Osteoblast (primary cell): ENCODE results near the gene PAM. TPM values are rescaled to one million over a fixed set of nuclear protein-coding genes. Genes with fewer than 3 reads are reported as not detected.

Experiments used
- DNase-seq: peaks from one replicate; pipeline ENCODE4 v3.0.0; 2011; ENCODE audit warnings: low spot score, mixed read lengths; ENCODE audit not compliant: insufficient read length; ENCODE audit errors: missing footprints
- H2AFZ ChIP-seq: 2 replicates; pipeline ENCODE4 v1.6.0; 2011; ENCODE audit warnings: mild to moderate bottlenecking, low read length
- H3K27ac ChIP-seq: 2 replicates; pipeline ENCODE4 v1.5.1; 2011; ENCODE audit warnings: mild to moderate bottlenecking, low read depth, low read length, moderate library complexity
- H3K27me3 ChIP-seq: 2 replicates; pipeline ENCODE4 v1.6.0; 2012; ENCODE audit warnings: mild to moderate bottlenecking, control low read depth, inconsistent platforms, low read length, moderate library complexity; ENCODE audit not compliant: insufficient read depth
- H3K36me3 ChIP-seq: 2 replicates; pipeline ENCODE4 v1.5.1; 2011; ENCODE audit warnings: mild to moderate bottlenecking, low read length, control low read depth, moderate library complexity; ENCODE audit not compliant: insufficient read depth
- H3K4me1 ChIP-seq: 2 replicates; pipeline ENCODE4 v1.5.1; 2011; ENCODE audit warnings: mild to moderate bottlenecking, low read length, control low read depth, moderate library complexity; ENCODE audit not compliant: insufficient read depth
- H3K4me2 ChIP-seq: 2 replicates; pipeline ENCODE4 v1.6.0; 2011; ENCODE audit warnings: mild to moderate bottlenecking, low read length; ENCODE audit not compliant: insufficient read depth
- H3K4me3 ChIP-seq: fragments of 200-600 bp; sonication (generic); 3 replicates; pipeline ENCODE4 v1.5.1; 2012; ENCODE audit warnings: mild to moderate bottlenecking, low read length, inconsistent platforms; ENCODE audit not compliant: insufficient read depth
- H3K79me2 ChIP-seq: 2 replicates; pipeline ENCODE4 v1.6.0; 2012; ENCODE audit warnings: mild to moderate bottlenecking, low read length, control low read depth, inconsistent platforms; ENCODE audit not compliant: insufficient read depth
- H3K9me3 ChIP-seq: 2 replicates; pipeline ENCODE4 v1.5.1; 2011; ENCODE audit warnings: low read depth, low read length, control low read depth
- H4K20me1 ChIP-seq: 2 replicates; pipeline ENCODE4 v1.6.0; 2012; ENCODE audit warnings: mild to moderate bottlenecking, low read length, control low read depth; ENCODE audit not compliant: insufficient read depth
- total RNA-seq: library from RNA; depleted of rRNA; stranded (reverse); fragments of >200 nt; gene quantifications from 2 replicates; pipeline ENCODE4 v1.2.3, GENCODE V29; 2012
- TF ChIP-seq, protein P1 (sequence below): IDR thresholded peaks from 2 replicates; pipeline ENCODE4 v1.5.1; 2011; ENCODE audit warnings: mild to moderate bottlenecking, low read depth, low read length, moderate library complexity; ENCODE audit errors: extremely low read depth

The PAM gene
- total RNA-seq, 1 donor, result 248 TPM

DNA sequence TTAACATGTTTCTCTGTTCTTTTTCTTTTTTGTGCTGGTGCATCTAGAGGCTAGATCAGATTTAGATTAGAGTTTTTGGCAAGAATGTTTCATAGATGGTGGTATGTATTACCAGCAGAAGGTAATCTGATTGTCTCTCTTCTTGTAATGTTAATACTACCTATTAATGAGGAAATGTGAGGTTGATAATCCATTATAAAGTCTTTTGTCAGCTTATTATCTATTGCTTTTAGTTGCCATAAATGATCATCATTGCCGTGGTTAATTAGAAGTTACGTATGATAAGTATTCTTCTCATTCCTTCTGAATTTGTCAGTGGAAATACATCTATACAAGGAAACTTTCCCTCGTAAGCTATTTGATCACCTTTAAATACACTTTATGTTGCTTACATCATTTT lies 135.0 kb downstream of the PAM start:
- no peaks in the 10 kb centered on the region for H3K4me1 ChIP-seq
- no peak overlapping the region for H3K27ac ChIP-seq
- no peaks in the 10 kb centered on the region for H3K9me3 ChIP-seq
- H2AFZ ChIP-seq, result no peak overlapping the region
- H3K4me3 ChIP-seq, result no peak overlapping the region
- TF ChIP-seq, protein P1, sequence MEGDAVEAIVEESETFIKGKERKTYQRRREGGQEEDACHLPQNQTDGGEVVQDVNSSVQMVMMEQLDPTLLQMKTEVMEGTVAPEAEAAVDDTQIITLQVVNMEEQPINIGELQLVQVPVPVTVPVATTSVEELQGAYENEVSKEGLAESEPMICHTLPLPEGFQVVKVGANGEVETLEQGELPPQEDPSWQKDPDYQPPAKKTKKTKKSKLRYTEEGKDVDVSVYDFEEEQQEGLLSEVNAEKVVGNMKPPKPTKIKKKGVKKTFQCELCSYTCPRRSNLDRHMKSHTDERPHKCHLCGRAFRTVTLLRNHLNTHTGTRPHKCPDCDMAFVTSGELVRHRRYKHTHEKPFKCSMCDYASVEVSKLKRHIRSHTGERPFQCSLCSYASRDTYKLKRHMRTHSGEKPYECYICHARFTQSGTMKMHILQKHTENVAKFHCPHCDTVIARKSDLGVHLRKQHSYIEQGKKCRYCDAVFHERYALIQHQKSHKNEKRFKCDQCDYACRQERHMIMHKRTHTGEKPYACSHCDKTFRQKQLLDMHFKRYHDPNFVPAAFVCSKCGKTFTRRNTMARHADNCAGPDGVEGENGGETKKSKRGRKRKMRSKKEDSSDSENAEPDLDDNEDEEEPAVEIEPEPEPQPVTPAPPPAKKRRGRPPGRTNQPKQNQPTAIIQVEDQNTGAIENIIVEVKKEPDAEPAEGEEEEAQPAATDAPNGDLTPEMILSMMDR, result no peak
- H3K4me2 ChIP-seq, result no peak overlapping the region
- no peak for DNase-seq
- no peaks in the 10 kb centered on the region for H3K36me3 ChIP-seq
- H3K79me2 ChIP-seq, result peaks cover 23% of the 10 kb centered on the region
- H3K27me3 ChIP-seq, result no peaks in the 10 kb centered on the region
- H4K20me1 ChIP-seq, result peaks cover 5% of the 10 kb centered on the region

DNA sequence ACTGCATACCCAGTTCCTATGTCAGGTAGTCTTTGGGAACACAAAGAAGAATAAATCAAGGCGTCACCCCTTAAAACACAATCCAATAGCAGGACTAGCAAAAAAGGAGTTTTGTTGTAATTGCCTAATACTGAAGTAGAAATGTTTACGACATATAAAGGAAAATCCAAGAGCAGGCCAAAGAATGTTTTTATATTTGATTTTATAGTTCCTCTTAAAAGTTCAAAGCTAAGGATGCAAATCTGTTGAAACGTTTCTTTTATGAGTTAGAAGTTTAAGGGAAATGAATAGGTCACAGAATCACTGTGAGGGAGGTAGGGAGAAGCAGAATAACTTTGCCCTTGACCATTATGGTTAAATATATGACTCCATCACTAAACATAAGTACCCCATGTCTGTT lies 136.1 kb downstream of the PAM start:
- no peaks in the 10 kb centered on the region for H3K9me3 ChIP-seq
- H3K4me1 ChIP-seq, result no peaks in the 10 kb centered on the region
- no peak overlapping the region for H3K4me3 ChIP-seq
- H3K27ac ChIP-seq, result no peak overlapping the region
- H3K4me2 ChIP-seq, result no peak overlapping the region
- TF ChIP-seq, protein P1, result no peak
- no peaks in the 10 kb centered on the region for H3K36me3 ChIP-seq
- no peak for DNase-seq
- no peak overlapping the region for H2AFZ ChIP-seq
- peaks cover 25% of the 10 kb centered on the region for H3K79me2 ChIP-seq
- H4K20me1 ChIP-seq, result peaks cover 5% of the 10 kb centered on the region
- no peaks in the 10 kb centered on the region for H3K27me3 ChIP-seq

DNA sequence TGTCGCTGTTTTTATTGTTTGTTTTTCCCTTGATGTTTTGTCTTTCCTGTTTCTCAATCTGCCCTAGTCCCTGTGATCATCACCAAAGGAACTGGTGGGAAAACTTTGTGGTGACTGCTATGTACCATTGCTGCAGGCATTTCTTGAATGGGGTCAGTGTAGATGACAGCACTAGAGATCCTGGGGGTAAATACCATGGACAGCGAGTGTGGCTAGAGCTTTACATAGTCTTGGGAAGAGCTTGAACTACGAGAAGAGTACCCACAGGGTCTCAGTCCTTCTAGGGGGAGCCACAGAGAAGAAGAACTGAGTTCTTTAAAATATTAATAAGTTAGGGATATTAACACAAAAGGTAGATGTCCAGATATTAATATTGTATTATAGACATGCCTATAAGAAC lies 138.8 kb downstream of the PAM start:
- DNase-seq, result no peak
- no peak overlapping the region for H3K4me3 ChIP-seq
- H4K20me1 ChIP-seq, result peaks cover 5% of the 10 kb centered on the region
- no peaks in the 10 kb centered on the region for H3K36me3 ChIP-seq
- peaks cover 17% of the 10 kb centered on the region for H3K79me2 ChIP-seq
- TF ChIP-seq, protein P1, result no peak
- no peaks in the 10 kb centered on the region for H3K4me1 ChIP-seq
- H3K4me2 ChIP-seq, result no peak overlapping the region
- H3K9me3 ChIP-seq, result no peaks in the 10 kb centered on the region
- H3K27ac ChIP-seq, result no peak overlapping the region
- H2AFZ ChIP-seq, result no peak overlapping the region
- no peaks in the 10 kb centered on the region for H3K27me3 ChIP-seq

DNA sequence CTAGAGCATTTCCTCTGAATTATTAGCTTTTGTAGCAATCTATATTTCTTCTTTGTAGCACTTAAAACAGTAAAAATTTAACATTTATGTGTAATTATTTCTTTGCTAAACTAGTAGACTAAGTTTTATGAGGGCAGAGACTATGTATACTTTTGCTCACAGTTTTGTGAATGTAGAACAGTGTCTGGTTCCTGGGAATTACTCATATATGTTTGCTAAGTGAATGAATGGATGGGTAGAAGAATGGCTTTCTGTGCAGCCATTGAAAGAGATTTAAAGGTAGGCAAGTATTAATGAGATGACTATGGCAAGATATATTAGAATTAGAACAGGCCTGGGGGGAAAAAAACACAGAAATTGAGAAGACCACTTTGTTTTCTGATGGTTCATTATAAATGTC lies 140.1 kb downstream of the PAM start:
- Histone ChIP-seq H3K27ac (no peak overlapping the region), H3K4me3 (no peak overlapping the region), H3K27me3 (no peaks in the 10 kb centered on the region), H4K20me1 (peaks cover 5% of the 10 kb centered on the region), H3K36me3 (no peaks in the 10 kb centered on the region), H2AFZ (no peak overlapping the region), H3K4me2 (no peak overlapping the region), H3K9me3 (no peaks in the 10 kb centered on the region), H3K4me1 (no peaks in the 10 kb centered on the region), H3K79me2 (peaks cover 12% of the 10 kb centered on the region)
- no peak for DNase-seq
- TF ChIP-seq, protein P1, result no peak
